ENCODE data around the gene INTS7. TPM values are rescaled to one million over a fixed set of nuclear protein-coding genes. Genes with fewer than 3 reads are reported as not detected.

The INTS7 gene
- polyA plus RNA-seq, 1 of the 3 experiments (the other 2 are of a cell fraction), result 8.7 TPM

DNA sequence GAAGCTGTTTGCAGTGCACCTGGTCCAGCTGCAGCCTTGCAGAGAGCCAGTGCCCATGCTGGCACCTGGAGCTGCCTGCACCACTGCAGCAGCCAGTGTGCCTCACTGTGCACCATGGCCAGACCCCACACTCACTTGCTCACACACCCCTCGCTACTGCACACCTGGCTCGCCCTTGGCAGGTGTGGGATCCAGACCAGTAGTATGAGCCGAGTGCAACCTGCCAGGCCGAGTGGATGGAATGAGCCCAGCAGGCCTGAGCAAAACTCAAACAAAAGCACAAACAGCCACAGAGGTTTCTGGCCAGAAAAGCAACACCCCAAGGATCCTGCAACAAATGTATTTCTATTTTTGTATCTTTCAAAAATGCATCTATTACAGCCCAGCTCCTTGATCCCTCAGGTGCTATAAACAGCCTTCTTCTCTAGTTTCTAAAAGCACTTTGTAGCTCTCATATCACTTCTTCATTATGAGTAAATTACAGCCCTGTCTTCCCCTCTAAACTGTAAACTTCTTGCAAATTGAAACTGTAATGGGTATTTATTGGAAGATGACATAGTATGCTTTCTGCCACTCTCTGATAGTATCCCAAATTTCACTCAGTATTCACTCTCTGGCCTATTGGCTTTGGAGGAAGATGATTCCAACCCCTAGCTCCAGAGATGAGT is 132.6 kb downstream of the INTS7 start:
- ChIA-PET POLR2A (no interaction called here), CTCF (interaction anchor here (1.5 to 2.6 kb wide), 3 partner anchors 19 to 222 kb away, joined by 3 to 6 read pairs (median 5); no protein-coding TSS in a partner anchor)
- Histone ChIP-seq H3K27me3 (ENCODE audit: insufficient read depth) (no peaks in the 10 kb centered on the region), H3K4me1 (ENCODE audit: control insufficient read depth in 1 of 2, insufficient read depth in 2 of 2, low read depth in 1 of 2, low read length in 1 of 2) (no peaks in the 10 kb centered on the region), H3K79me2 (ENCODE audit: insufficient read depth) (no peaks in the 10 kb centered on the region), H3K9me3 (no peaks in the 10 kb centered on the region), H3K4me2 (no peak overlapping the region), H3K9me2 (no peaks in the 10 kb centered on the region), H2AFZ (ENCODE audit: low read depth) (no peak overlapping the region), H3K27ac (ENCODE audit: low read depth in 2 of 2, low read length in 1 of 2) (no peak overlapping the region), H3K9ac (no peak overlapping the region), H3K4me3 (ENCODE audit: low read depth in 2 of 2, low read length in 1 of 2) (no peak overlapping the region), H3F3A (replicated peaks; ENCODE audit: insufficient read depth) (no peaks in the 10 kb centered on the region), H3K36me3 (replicated peaks in 1 of 2; ENCODE audit: control insufficient read depth in 1 of 2, insufficient read depth in 2 of 2, low read length in 1 of 2) (no peaks in the 10 kb centered on the region), H4K20me1 (ENCODE audit: insufficient read depth) (no peaks in the 10 kb centered on the region)
- DNase-seq, result no peak
- TF ChIP-seq, protein P1, sequence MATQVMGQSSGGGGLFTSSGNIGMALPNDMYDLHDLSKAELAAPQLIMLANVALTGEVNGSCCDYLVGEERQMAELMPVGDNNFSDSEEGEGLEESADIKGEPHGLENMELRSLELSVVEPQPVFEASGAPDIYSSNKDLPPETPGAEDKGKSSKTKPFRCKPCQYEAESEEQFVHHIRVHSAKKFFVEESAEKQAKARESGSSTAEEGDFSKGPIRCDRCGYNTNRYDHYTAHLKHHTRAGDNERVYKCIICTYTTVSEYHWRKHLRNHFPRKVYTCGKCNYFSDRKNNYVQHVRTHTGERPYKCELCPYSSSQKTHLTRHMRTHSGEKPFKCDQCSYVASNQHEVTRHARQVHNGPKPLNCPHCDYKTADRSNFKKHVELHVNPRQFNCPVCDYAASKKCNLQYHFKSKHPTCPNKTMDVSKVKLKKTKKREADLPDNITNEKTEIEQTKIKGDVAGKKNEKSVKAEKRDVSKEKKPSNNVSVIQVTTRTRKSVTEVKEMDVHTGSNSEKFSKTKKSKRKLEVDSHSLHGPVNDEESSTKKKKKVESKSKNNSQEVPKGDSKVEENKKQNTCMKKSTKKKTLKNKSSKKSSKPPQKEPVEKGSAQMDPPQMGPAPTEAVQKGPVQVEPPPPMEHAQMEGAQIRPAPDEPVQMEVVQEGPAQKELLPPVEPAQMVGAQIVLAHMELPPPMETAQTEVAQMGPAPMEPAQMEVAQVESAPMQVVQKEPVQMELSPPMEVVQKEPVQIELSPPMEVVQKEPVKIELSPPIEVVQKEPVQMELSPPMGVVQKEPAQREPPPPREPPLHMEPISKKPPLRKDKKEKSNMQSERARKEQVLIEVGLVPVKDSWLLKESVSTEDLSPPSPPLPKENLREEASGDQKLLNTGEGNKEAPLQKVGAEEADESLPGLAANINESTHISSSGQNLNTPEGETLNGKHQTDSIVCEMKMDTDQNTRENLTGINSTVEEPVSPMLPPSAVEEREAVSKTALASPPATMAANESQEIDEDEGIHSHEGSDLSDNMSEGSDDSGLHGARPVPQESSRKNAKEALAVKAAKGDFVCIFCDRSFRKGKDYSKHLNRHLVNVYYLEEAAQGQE (IDR thresholded peaks at IDR 0.05; ENCODE audit: low read depth, low read length), result no peak
- WGBS (ENCODE audit: low lambda C conversion rate), result 73% methylated on average over 2 of the region's 4 CpGs

DNA sequence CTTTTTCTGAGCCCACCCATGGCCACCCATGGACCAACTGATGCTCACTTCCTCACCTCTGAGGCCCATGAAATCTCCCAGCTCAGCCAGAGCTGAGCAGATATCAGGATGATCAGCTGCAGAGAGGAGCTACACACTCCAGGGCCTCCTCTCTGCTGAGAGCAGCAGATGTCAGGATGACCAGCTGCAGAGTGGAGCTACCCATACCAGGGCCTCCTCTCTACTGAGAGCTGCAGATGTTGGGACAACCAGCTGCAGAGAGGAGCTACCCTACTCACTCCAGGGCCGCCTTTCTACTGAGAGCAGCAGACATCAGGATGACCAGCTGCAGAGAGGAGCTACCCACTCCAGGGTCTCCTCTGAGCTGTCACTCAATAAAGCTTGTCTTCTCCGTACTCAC is 133.4 kb downstream of the INTS7 start:
- TF ChIP-seq RXRA (IDR thresholded peaks at IDR 0.05; ENCODE audit: borderline replicate concordance, low read depth) (no peak), ELF1 (IDR thresholded peaks at IDR 0.05) (no peak), FOSL2 (IDR thresholded peaks at IDR 0.05; ENCODE audit: borderline replicate concordance, low read depth) (no peak), TAF1 (IDR thresholded peaks at IDR 0.05; ENCODE audit: borderline replicate concordance, low read depth, low read length) (no peak), EZH2phosphoT487 (IDR thresholded peaks at IDR 0.05; ENCODE audit: borderline replicate concordance, low read depth) (no peak), GABPA (IDR thresholded peaks at IDR 0.05; ENCODE audit: low read depth) (no peak), MAX (IDR thresholded peaks at IDR 0.05; ENCODE audit: low read depth) (no peak), JUND (IDR thresholded peaks at IDR 0.05) (no peak), TEAD4 (IDR thresholded peaks at IDR 0.05; ENCODE audit: borderline replicate concordance, insufficient read depth) (no peak), NRF1 (IDR thresholded peaks at IDR 0.05; ENCODE audit: low read depth, low read length) (no peak), FOXM1 (IDR thresholded peaks at IDR 0.05; ENCODE audit: low read depth) (no peak), RFX5 (IDR thresholded peaks at IDR 0.05; ENCODE audit: low read length) (no peak)
- TF ChIP-seq, protein P1 (IDR thresholded peaks at IDR 0.05; ENCODE audit: low read depth, low read length), result no peak
- TF ChIP-seq, protein P2, sequence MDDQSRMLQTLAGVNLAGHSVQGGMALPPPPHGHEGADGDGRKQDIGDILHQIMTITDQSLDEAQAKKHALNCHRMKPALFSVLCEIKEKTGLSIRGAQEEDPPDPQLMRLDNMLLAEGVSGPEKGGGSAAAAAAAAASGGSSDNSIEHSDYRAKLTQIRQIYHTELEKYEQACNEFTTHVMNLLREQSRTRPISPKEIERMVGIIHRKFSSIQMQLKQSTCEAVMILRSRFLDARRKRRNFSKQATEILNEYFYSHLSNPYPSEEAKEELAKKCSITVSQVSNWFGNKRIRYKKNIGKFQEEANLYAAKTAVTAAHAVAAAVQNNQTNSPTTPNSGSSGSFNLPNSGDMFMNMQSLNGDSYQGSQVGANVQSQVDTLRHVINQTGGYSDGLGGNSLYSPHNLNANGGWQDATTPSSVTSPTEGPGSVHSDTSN (IDR thresholded peaks at IDR 0.05), result no peak
- 33% methylated on average over 1 of the region's 2 CpGs for WGBS (ENCODE audit: low lambda C conversion rate)
- H3K4me1 ChIP-seq (ENCODE audit: control insufficient read depth in 1 of 2, insufficient read depth in 2 of 2, low read depth in 1 of 2, low read length in 1 of 2), result no peaks in the 10 kb centered on the region
- H3K9ac ChIP-seq, result no peak overlapping the region
- H3K27me3 ChIP-seq (ENCODE audit: insufficient read depth), result no peaks in the 10 kb centered on the region
- H3K27ac ChIP-seq (ENCODE audit: low read depth in 2 of 2, low read length in 1 of 2), result no peak overlapping the region
- DNase-seq, result no peak
- H2AFZ ChIP-seq (ENCODE audit: low read depth), result no peak overlapping the region
- no peaks in the 10 kb centered on the region for H3K79me2 ChIP-seq (ENCODE audit: insufficient read depth)
- H3K36me3 ChIP-seq (replicated peaks in 1 of 2; ENCODE audit: control insufficient read depth in 1 of 2, insufficient read depth in 2 of 2, low read length in 1 of 2), result no peaks in the 10 kb centered on the region
- ChIA-PET CTCF (interaction anchor here (1.5 to 2.6 kb wide), 2 partner anchors 18 to 221 kb away, joined by 3 to 6 read pairs; no protein-coding TSS in a partner anchor), POLR2A (no interaction called here)
- no peaks in the 10 kb centered on the region for H3K9me2 ChIP-seq
- H3K4me2 ChIP-seq, result no peak overlapping the region
- no peak overlapping the region for H3K4me3 ChIP-seq (ENCODE audit: low read depth in 2 of 2, low read length in 1 of 2)
- H3K9me3 ChIP-seq, result no peaks in the 10 kb centered on the region
- H4K20me1 ChIP-seq (ENCODE audit: insufficient read depth), result no peaks in the 10 kb centered on the region
- H3F3A ChIP-seq (replicated peaks; ENCODE audit: insufficient read depth), result no peaks in the 10 kb centered on the region
